Measurements from ENCODE around the gene PDGFRA.

The PDGFRA gene

GRCh38 chr4:54215379-54216077, 13.6 kb upstream of the PDGFRA start:
- POLR2A ChIA-PET: no interaction called here
- CTCF ChIA-PET: interaction anchor here (0.7 to 0.9 kb wide), 5 partner anchors 17 to 303 kb away, joined by 3 to 6 read pairs (median 3); no protein-coding TSS in a partner anchor
- DNase-seq (ENCODE audit: extremely low spot score): no peak
- TF ChIP-seq HDGF (IDR thresholded peaks at IDR 0.05; ENCODE audit: borderline replicate concordance) (no peak), SUZ12 (IDR thresholded peaks at IDR 0.05) (no peak), FOXK2 (IDR thresholded peaks at IDR 0.05) (no peak), LEF1 (IDR thresholded peaks at IDR 0.05; ENCODE audit: borderline replicate concordance) (no peak), NFRKB (IDR thresholded peaks at IDR 0.05) (no peak), PKNOX1 (IDR thresholded peaks at IDR 0.05) (no peak), FOXM1 (IDR thresholded peaks at IDR 0.05; ENCODE audit: borderline replicate concordance) (no peak), L3MBTL2 (conservative IDR thresholded peaks at IDR 0.05) (no peak), ELF4 (IDR thresholded peaks at IDR 0.05) (no peak), ARNT (IDR thresholded peaks at IDR 0.05) (no peak), CTBP1 (IDR thresholded peaks at IDR 0.05; ENCODE audit: borderline replicate concordance) (no peak), FOXA1 (IDR thresholded peaks at IDR 0.05) (no peak), ZNF384 (IDR thresholded peaks at IDR 0.05) (no peak), BHLHE40 (IDR thresholded peaks at IDR 0.05; ENCODE audit: borderline replicate concordance) (no peak), SP1 (IDR thresholded peaks at IDR 0.05) (no peak), TARDBP (IDR thresholded peaks at IDR 0.05) (no peak)

DNA sequence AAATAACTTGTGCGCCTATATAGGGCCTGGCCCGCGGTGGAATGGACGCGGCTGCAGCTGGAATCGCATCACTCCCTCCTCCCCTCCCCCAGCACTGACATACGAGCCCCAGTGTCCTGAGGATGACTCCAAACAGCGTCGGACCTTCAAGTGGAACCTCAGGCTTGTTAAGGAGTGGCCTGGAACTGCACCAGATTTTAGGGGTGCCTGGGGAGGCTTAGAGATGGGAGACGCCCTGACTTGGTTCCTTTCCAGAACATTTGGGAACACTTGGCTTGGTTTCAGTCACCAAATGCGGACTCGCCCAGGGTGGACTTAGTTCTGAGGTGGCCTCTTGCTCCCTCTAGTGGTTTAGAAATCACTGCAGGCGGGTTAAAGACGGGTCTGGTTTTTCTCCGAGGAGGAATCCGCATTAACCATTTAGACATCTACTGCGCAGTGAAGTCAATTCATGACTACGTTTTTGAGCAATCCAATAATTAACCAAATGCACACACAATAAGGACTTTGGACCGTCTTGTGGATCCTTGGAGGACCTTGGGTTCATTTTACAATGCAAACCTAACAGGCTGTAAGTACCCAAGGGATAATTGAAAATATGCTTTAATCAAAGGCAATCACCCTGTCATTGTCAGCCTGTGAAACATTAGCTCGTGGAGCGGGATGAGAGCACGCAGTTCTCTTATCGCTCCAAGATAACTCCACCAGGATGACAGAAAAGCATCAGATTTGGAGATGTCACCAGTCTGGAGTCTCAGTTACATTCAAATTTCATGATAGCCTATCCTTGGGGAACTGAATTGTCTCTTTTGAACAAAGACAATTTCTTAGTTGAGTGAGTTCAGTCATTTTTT, 11.2 kb upstream of the PDGFRA start:
- CTCF ChIA-PET: interaction anchor here (0.6 to 1.8 kb wide), 12 partner anchors 16 to 309 kb away, joined by 3 to 18 read pairs (median 4); no protein-coding TSS in a partner anchor
- peak; percentile 79 for DNase-seq (ENCODE audit: extremely low spot score)
- POLR2A ChIA-PET: no interaction called here
- TF ChIP-seq FOXM1 (IDR thresholded peaks at IDR 0.05; ENCODE audit: borderline replicate concordance) (no peak), L3MBTL2 (conservative IDR thresholded peaks at IDR 0.05) (no peak), PKNOX1 (IDR thresholded peaks at IDR 0.05) (no peak), NFRKB (IDR thresholded peaks at IDR 0.05) (no peak), ELF4 (IDR thresholded peaks at IDR 0.05) (no peak)

GRCh38 chr4:54218736-54219135, 10.4 kb upstream of the PDGFRA start:
- no peak for DNase-seq (ENCODE audit: extremely low spot score)
- POLR2A ChIA-PET: interaction anchor here (0.6 to 1.0 kb wide), 2 partner anchors 40 to 310 kb away, joined by 3 read pairs; no protein-coding TSS in a partner anchor

DNA sequence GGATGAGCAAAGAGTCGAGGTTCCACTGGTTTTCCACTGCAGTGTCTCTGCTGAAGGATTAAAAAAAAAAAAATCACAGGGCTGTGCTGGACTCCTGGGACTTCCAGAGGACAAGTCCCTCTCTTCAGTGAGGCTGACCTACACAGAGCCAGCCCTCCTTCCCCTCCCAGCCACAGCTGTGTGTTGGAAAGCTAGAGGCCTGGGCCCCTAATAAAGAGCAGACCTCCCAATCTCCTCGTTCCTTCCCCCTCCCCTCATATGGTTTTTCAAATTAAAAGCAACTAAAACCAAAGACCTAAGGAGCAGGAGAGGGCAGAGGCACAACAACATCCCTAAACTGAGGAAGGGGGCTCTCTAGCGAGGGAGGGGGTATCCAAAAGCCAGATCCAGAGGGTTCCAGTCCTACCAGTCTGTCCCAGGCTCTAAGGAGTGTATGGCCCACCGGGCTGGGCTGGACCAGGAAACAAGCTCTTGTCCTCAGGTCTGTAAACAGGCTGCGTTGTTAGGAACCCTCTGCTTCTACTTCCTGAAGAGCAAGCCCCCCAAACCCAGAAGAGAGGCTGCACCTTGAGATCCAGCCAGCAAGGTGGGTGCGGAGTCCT, 4.0 kb upstream of the PDGFRA start:
- TF ChIP-seq FOXA1 (IDR thresholded peaks at IDR 0.05) (no peak), L3MBTL2 (conservative IDR thresholded peaks at IDR 0.05) (no peak), ELF4 (IDR thresholded peaks at IDR 0.05) (no peak), ARNT (IDR thresholded peaks at IDR 0.05) (no peak), PKNOX1 (IDR thresholded peaks at IDR 0.05) (no peak), ZNF384 (IDR thresholded peaks at IDR 0.05) (no peak), SP1 (IDR thresholded peaks at IDR 0.05) (no peak), TARDBP (IDR thresholded peaks at IDR 0.05) (no peak), SUZ12 (IDR thresholded peaks at IDR 0.05) (no peak), CTBP1 (IDR thresholded peaks at IDR 0.05; ENCODE audit: borderline replicate concordance) (no peak), HDGF (IDR thresholded peaks at IDR 0.05; ENCODE audit: borderline replicate concordance) (no peak), FOXM1 (IDR thresholded peaks at IDR 0.05; ENCODE audit: borderline replicate concordance) (no peak), BHLHE40 (IDR thresholded peaks at IDR 0.05; ENCODE audit: borderline replicate concordance) (no peak), LEF1 (IDR thresholded peaks at IDR 0.05; ENCODE audit: borderline replicate concordance) (no peak)
- no peak for DNase-seq (ENCODE audit: extremely low spot score)
- ChIA-PET POLR2A (no interaction called here), CTCF (no interaction called here)

More at GRCh38 chr4:54218736-54219135, 10.4 kb upstream of the PDGFRA start:
- CTCF ChIA-PET: interaction anchor here (0.6 to 1.7 kb wide), 8 partner anchors 15 to 1370 kb away, joined by 3 to 10 read pairs (median 3); no protein-coding TSS in a partner anchor
- TF ChIP-seq TARDBP (IDR thresholded peaks at IDR 0.05) (no peak), ELF4 (IDR thresholded peaks at IDR 0.05) (no peak), HDGF (IDR thresholded peaks at IDR 0.05; ENCODE audit: borderline replicate concordance) (no peak), PKNOX1 (IDR thresholded peaks at IDR 0.05) (no peak), FOXA1 (IDR thresholded peaks at IDR 0.05) (no peak)
